Measurements from ENCODE around the gene SV2B.

Gene SV2B

GRCh38 chr15:91104111-91104510 is 4.1 kb downstream of the SV2B start:
- DNase-seq (ENCODE audit: low read depth) = no peak

- no peak for DNase-seq (ENCODE audit: low read depth)
These were observed 8.4 kb downstream of the SV2B start for GRCh38 chr15:91108421-91108820.

- no peak for DNase-seq (ENCODE audit: low read depth)
These were observed 9.8 kb downstream of the SV2B start for GRCh38 chr15:91109885-91110284.

GRCh38 chr15:91110407-91110806 is 10.3 kb downstream of the SV2B start:
- DNase-seq (ENCODE audit: low read depth) = no peak

GRCh38 chr15:91113030-91113429 is 13.0 kb downstream of the SV2B start:
- no peak for DNase-seq (ENCODE audit: low read depth)

GRCh38 chr15:91114301-91114700 is 14.2 kb downstream of the SV2B start:
- no peak for DNase-seq (ENCODE audit: low read depth)

GRCh38 chr15:91116113-91117067 is 16.3 kb downstream of the SV2B start:
- DNase-seq (ENCODE audit: low read depth) = no peak

GRCh38 chr15:91117375-91117774 is 17.3 kb downstream of the SV2B start:
- DNase-seq (ENCODE audit: low read depth) = no peak

- DNase-seq (ENCODE audit: low read depth) = no peak
These were observed 18.9 kb downstream of the SV2B start for GRCh38 chr15:91118817-91119590.

- DNase-seq (ENCODE audit: low read depth) = no peak
These were observed 22.2 kb downstream of the SV2B start for GRCh38 chr15:91122296-91122695.

GRCh38 chr15:91124132-91124531 is 24.1 kb downstream of the SV2B start:
- DNase-seq (ENCODE audit: low read depth) = no peak

GRCh38 chr15:91125162-91125561 is 25.1 kb downstream of the SV2B start:
- DNase-seq (ENCODE audit: low read depth) = no peak

GRCh38 chr15:91126080-91126479 is 26.0 kb downstream of the SV2B start:
- no peak for DNase-seq (ENCODE audit: low read depth)

- no peak for DNase-seq (ENCODE audit: low read depth)
These were observed 27.3 kb downstream of the SV2B start for GRCh38 chr15:91127236-91127955.

GRCh38 chr15:91128016-91128415 is 28.0 kb downstream of the SV2B start:
- no peak for DNase-seq (ENCODE audit: low read depth)

GRCh38 chr15:91129436-91129835 is 29.4 kb downstream of the SV2B start:
- no peak for DNase-seq (ENCODE audit: low read depth)

GRCh38 chr15:91132079-91132478 is 32.0 kb downstream of the SV2B start:
- no peak for DNase-seq (ENCODE audit: low read depth)

GRCh38 chr15:91133511-91133910 is 33.5 kb downstream of the SV2B start:
- DNase-seq (ENCODE audit: low read depth) = no peak

GRCh38 chr15:91135201-91136130 is 35.4 kb downstream of the SV2B start:
- DNase-seq (ENCODE audit: low read depth) = no peak

GRCh38 chr15:91136386-91136923 is 36.4 kb downstream of the SV2B start:
- no peak for DNase-seq (ENCODE audit: low read depth)

GRCh38 chr15:91140601-91141000 is 40.5 kb downstream of the SV2B start:
- DNase-seq (ENCODE audit: low read depth) = no peak

Measured in HS-27A (cell line).